ENCODE measurements around the gene PCID2.

The PCID2 gene

DNA sequence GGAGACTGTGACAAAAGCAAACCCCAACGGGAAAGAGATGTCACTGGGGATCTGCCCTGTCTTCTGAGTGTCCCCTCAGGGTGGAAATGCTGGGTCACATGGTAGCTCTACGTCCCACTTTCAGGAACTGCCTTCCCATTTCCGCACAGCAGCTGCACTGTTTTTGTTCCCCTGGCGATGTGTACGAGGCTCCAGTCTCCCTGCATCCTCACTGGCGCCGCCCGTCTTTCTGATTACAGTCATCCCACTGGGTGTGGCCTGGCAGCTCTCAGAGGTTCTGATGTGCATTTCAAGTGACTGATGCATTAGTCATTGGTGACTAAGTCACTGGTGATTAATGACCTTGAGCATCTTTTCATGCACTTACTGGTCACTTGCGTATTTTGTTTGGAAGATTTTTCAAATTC, 21.2 kb downstream of the PCID2 start:
- no peaks in the 10 kb centered on the region for H3K9me3 ChIP-seq (replicated peaks; ENCODE audit: insufficient read depth, low read length)
- H3K79me2 ChIP-seq (ENCODE audit: low read length), result 0 out of 2 replicates have a peak, but pooled peaks cover 4% of the 10 kb centered on the region
- H3K36me3 ChIP-seq (replicated peaks; ENCODE audit: insufficient read depth, low read length), result no peaks in the 10 kb centered on the region; the same call in 1 of the 2 replicates
- no peak overlapping the region for H3K27ac ChIP-seq (ENCODE audit: low read length)
- no peak overlapping the region for H2AFZ ChIP-seq (ENCODE audit: low read length)
- no peak overlapping the region for H3K4me3 ChIP-seq (ENCODE audit: low read length)
- no peak overlapping the region for H3K4me2 ChIP-seq (ENCODE audit: low read depth, low read length)
- no peaks in the 10 kb centered on the region for H3K4me1 ChIP-seq (ENCODE audit: low read length)
- H3F3A ChIP-seq (ENCODE audit: insufficient read depth, low read length), result no peaks in the 10 kb centered on the region
- no peaks in the 10 kb centered on the region for H3K9me2 ChIP-seq (replicated peaks; ENCODE audit: insufficient read depth, low read length)
- H3K9ac ChIP-seq (ENCODE audit: low read length), result no peak overlapping the region
- no peaks in the 10 kb centered on the region for H4K20me1 ChIP-seq (ENCODE audit: insufficient read depth, low read length)
- no peak for TF ChIP-seq EZH2 (optimal IDR thresholded peaks at IDR 0.05; ENCODE audit: low read depth, low read length)
- TF ChIP-seq, protein P1, sequence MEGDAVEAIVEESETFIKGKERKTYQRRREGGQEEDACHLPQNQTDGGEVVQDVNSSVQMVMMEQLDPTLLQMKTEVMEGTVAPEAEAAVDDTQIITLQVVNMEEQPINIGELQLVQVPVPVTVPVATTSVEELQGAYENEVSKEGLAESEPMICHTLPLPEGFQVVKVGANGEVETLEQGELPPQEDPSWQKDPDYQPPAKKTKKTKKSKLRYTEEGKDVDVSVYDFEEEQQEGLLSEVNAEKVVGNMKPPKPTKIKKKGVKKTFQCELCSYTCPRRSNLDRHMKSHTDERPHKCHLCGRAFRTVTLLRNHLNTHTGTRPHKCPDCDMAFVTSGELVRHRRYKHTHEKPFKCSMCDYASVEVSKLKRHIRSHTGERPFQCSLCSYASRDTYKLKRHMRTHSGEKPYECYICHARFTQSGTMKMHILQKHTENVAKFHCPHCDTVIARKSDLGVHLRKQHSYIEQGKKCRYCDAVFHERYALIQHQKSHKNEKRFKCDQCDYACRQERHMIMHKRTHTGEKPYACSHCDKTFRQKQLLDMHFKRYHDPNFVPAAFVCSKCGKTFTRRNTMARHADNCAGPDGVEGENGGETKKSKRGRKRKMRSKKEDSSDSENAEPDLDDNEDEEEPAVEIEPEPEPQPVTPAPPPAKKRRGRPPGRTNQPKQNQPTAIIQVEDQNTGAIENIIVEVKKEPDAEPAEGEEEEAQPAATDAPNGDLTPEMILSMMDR (IDR thresholded peaks at IDR 0.05; ENCODE audit: low read length), result no peak
- no peak for TF ChIP-seq EZH2phosphoT487 (IDR thresholded peaks at IDR 0.05; ENCODE audit: low read length)
- H3K27me3 ChIP-seq (replicated peaks; ENCODE audit: insufficient read depth, low read length), result no peaks in the 10 kb centered on the region
- DNase-seq, result no peak

DNA sequence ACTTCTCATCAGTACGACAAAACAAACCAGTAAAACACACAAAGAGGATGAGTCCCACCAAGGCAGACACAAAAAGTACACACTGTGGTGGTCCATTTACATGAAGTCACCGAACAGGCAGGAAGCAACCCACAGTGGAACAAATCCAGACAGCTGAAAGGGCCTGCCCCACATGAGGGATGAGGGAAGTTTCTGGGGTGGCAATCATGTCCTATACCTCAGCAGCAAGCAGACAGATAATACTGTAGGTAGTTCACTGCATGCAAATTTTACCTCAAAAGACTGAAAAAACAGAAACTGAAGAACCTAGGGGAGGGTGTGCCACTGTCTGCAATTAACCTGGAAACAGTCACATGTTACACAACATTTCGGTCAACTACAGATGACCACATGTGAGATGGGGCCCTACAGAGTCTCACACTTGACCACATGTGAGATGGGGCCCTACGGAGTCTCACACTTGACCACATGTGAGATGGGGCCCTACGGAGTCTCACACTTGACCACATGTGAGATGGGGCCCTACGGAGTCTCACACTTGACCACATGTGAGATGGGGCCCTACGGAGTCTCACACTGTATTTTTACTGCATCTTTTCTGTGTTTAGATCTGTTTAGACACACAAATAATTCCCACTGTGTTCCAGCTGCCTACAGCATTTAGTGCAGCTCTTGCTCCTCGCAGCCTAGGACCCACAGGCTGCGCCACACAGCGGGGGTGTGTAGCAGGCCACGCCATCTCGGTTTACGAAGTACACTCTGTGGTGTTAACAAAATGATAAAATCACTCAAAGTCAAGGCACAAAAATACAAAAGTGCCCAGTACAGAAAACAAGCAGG, 22.2 kb downstream of the PCID2 start:
- Histone ChIP-seq H3K36me3 (replicated peaks; ENCODE audit: insufficient read depth, low read length) (no peaks in the 10 kb centered on the region; the same call in 1 of the 2 replicates), H2AFZ (ENCODE audit: low read length) (no peak overlapping the region), H3K27ac (ENCODE audit: low read length) (no peak overlapping the region), H3K9me2 (replicated peaks; ENCODE audit: insufficient read depth, low read length) (no peaks in the 10 kb centered on the region), H3K4me1 (ENCODE audit: low read length) (no peaks in the 10 kb centered on the region), H3F3A (ENCODE audit: insufficient read depth, low read length) (no peaks in the 10 kb centered on the region), H3K4me2 (ENCODE audit: low read depth, low read length) (no peak overlapping the region), H3K79me2 (ENCODE audit: low read length) (0 out of 2 replicates have a peak, but pooled peaks cover 4% of the 10 kb centered on the region), H3K4me3 (ENCODE audit: low read length) (no peak overlapping the region), H3K9me3 (replicated peaks; ENCODE audit: insufficient read depth, low read length) (no peaks in the 10 kb centered on the region), H3K27me3 (replicated peaks; ENCODE audit: insufficient read depth, low read length) (no peaks in the 10 kb centered on the region), H4K20me1 (ENCODE audit: insufficient read depth, low read length) (no peaks in the 10 kb centered on the region), H3K9ac (ENCODE audit: low read length) (no peak overlapping the region)
- TF ChIP-seq, protein P1 (IDR thresholded peaks at IDR 0.05; ENCODE audit: low read length), result no peak
- TF ChIP-seq EZH2phosphoT487 (IDR thresholded peaks at IDR 0.05; ENCODE audit: low read length) (no peak), EZH2 (optimal IDR thresholded peaks at IDR 0.05; ENCODE audit: low read depth, low read length) (no peak)
- no peak for DNase-seq

DNA sequence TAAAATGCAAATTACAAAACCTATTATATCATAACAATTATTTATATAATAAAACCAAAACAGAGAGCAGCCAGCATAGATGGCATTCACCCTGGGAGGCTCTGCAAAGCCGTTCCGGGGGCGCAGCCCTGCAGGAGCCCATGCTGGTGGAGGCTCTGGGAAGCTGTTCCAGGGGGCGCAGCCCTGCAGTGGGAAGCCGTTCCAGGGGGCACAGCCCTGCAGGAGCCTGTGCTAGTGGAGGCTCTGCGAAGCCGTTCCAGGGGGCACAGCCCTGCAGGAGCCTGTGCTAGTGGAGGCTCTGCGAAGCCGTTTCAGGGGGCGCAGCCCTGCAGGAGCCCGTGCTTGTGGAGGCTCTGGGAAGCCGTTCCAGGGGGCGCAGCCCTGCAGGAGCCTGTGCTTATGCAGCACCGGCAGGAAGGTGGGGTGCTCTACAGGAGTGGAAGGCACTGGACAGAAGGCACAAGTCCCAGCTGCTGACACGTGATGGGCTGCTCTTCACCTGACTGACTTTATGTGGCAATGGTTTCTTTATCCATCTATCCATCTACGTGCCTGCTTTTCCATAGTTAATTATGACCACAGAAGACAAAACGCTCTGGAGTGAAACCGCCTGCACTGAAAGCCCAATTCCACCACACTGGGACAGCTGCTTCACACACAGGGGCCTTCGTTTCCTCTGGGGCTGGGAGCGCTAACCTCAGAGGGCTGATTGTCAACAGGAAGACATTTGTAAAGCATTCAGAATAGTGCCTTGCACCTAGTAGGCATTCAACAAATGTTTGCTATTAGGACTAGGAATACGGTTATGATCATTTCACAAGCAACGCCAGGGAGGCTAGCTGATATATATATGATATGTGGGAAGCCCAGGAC, 23.7 kb downstream of the PCID2 start:
- H3K27me3 ChIP-seq (replicated peaks; ENCODE audit: insufficient read depth, low read length), result no peaks in the 10 kb centered on the region
- no peak overlapping the region for H3K4me2 ChIP-seq (ENCODE audit: low read depth, low read length)
- H3K4me1 ChIP-seq (ENCODE audit: low read length), result no peaks in the 10 kb centered on the region
- TF ChIP-seq EZH2phosphoT487 (IDR thresholded peaks at IDR 0.05; ENCODE audit: low read length) (no peak), EZH2 (optimal IDR thresholded peaks at IDR 0.05; ENCODE audit: low read depth, low read length) (no peak)
- TF ChIP-seq, protein P1 (IDR thresholded peaks at IDR 0.05; ENCODE audit: low read length), result no peak
- DNase-seq, result no peak
- H3K9me2 ChIP-seq (replicated peaks; ENCODE audit: insufficient read depth, low read length), result no peaks in the 10 kb centered on the region
- H3K27ac ChIP-seq (ENCODE audit: low read length), result no peak overlapping the region
- no peaks in the 10 kb centered on the region for H3F3A ChIP-seq (ENCODE audit: insufficient read depth, low read length)
- no peaks in the 10 kb centered on the region for H4K20me1 ChIP-seq (ENCODE audit: insufficient read depth, low read length)
- H2AFZ ChIP-seq (ENCODE audit: low read length), result no peak overlapping the region
- 0 out of 2 replicates have a peak, but pooled peaks cover 4% of the 10 kb centered on the region for H3K79me2 ChIP-seq (ENCODE audit: low read length)
- no peak overlapping the region for H3K4me3 ChIP-seq (ENCODE audit: low read length)
- H3K9ac ChIP-seq (ENCODE audit: low read length), result no peak overlapping the region
- H3K36me3 ChIP-seq (replicated peaks; ENCODE audit: insufficient read depth, low read length), result no peaks in the 10 kb centered on the region; the same call in 1 of the 2 replicates
- H3K9me3 ChIP-seq (replicated peaks; ENCODE audit: insufficient read depth, low read length), result no peaks in the 10 kb centered on the region

Data from MM.1S (cell line).